Heart right ventricle (tissue), 16 donors: Measurements from ENCODE around the gene ARHGEF4. TPM values are rescaled to one million over a fixed set of nuclear protein-coding genes. Genes with fewer than 3 reads are reported as not detected.
A peak's percentile ranks its signal among the peaks of the same experiment; 100 is the strongest.

ENCODE experiments used
- ATAC-seq, 8 donors: fragments of 200-7000 bp; cut with Tn5 transposase; one replicate each; pipeline ENCODE4 v1.9.1; 2020; ENCODE audit warnings: mild to moderate bottlenecking in 8 of 8, moderate library complexity in 8 of 8, moderate number of reproducible peaks in 1 of 8
- DNase-seq, 2 donors: peaks; one replicate each; pipeline ENCODE4 v3.0.0-alpha.2; 2020
- H3K27ac ChIP-seq, 10 donors: fragments of 200-600 bp; sonication (generic) in 2 of 10; one replicate each; pipeline versions ENCODE4 v1.5.0 to v1.8.0; 2020 to 2022; ENCODE audit warnings: mild to moderate bottlenecking in 3 of 10
- H3K27me3 ChIP-seq, 7 donors: fragments of 200-600 bp; one replicate each; pipeline ENCODE4 v1.8.0; 2021 to 2022; ENCODE audit warnings: mild to moderate bottlenecking in 2 of 7
- H3K36me3 ChIP-seq, 9 donors: fragments of 200-600 bp; sonication (generic) in 1 of 9; one replicate each; pipeline versions ENCODE4 v1.5.0 to v1.8.0; 2020 to 2022; ENCODE audit warnings: mild to moderate bottlenecking in 2 of 9
- H3K4me1 ChIP-seq, 9 donors: fragments of 200-600 bp; sonication (generic) in 1 of 9; one replicate each; pipeline versions ENCODE4 v1.5.0 to v1.8.0; 2020 to 2022; ENCODE audit warnings: mild to moderate bottlenecking in 4 of 9
- H3K4me3 ChIP-seq, 10 donors: fragments of 200-600 bp; sonication (generic) in 2 of 10; one replicate each; pipeline versions ENCODE4 v1.5.0 to v1.8.0; 2020 to 2022; ENCODE audit warnings: mild to moderate bottlenecking in 7 of 10, moderate library complexity in 2 of 10
- H3K9me3 ChIP-seq, 11 donors: fragments of 200-600 bp in 10 of 11; sonication (generic) in 2 of 11; one replicate each; pipeline versions ENCODE4 v1.5.0 to v1.8.0; 2013 to 2022; ENCODE audit warnings: mild to moderate bottlenecking in 2 of 11, control low read depth in 1 of 11, moderate library complexity in 1 of 11
- WGBS, 2 donors: extraction: QIAGEN DNeasy Blood & Tissue Kit; methylation state at CpG; one replicate each; pipeline ENCODE4 v1.1.7; 2013; ENCODE audit warnings: inconsistent platforms in 1 of 2; 5-methylcytosine and 5-hydroxymethylcytosine counted together
- intact Hi-C, 10 donors: fragments of 100-400 bp; cut with DNase I; formaldehyde crosslinking; loops; one replicate each; pipeline versions ENCODE4 v1.11.1 to v1.14.2; 2022
- polyA plus RNA-seq, 2 donors: library from polyadenylated mRNA; stranded (reverse); fragments of 200-250 nt; gene quantifications; one replicate each; pipeline ENCODE4 v1.2.3, GENCODE V29; 2013
- total RNA-seq, 10 donors: library from RNA; stranded (reverse); fragmentation: NEBNext Ultra II Directional in 3 of 10; extraction: Animal tissue kit (Norgen Biotek cat#: 25700) in 3 of 10; gene quantifications; one replicate each; pipeline versions ENCODE4 v1.2.1 to v1.2.4, GENCODE V29; 2021 to 2023
- TF ChIP-seq, protein P1 (sequence below), 9 donors: fragments of 200-600 bp; sonication (generic) in 2 of 9; IDR thresholded peaks; one replicate each; pipeline versions ENCODE4 v1.5.0 to v1.8.0; 2021 to 2022; ENCODE audit warnings: antibody characterized with exemption in 9 of 9, mild to moderate bottlenecking in 5 of 9, moderate library complexity in 1 of 9
- donor health status: Arrhythmogenic right ventricular cardiomyopathy.
- donor health status: ischemic (EF 13 %, LVEDD 7.1; RV severe dilation, severe dysfunction).
- donor health status: healthy with polysubstance abuse.
- donor health status: DM: no; HTN: yes; CAD: no.
- donor health status: DM: no; HTN: no; CAD: no.
- donor health status: ischemic (EF 25% LVEDD 6.9; RV normal size, moderate dysfunction).
- donor health status: ischemic (EF 25% LVEDD 5.7; RV mildly dilated, moderate dysfunction).
- donor health status: healthy.
- donor health status: DM: yes; HTN: yes; CAD: no.
- donor health status: Ischemic cardiomyopathy.
- donor health status: ischemic (EF 35%, LVEDD 5.7; RV mildly dilated, moderate dysfunction).
- donor health status: nonischemic (EF 11% LVEDD 7.7; RV severe dilation, severe dysfunction).
- donor health status: DM: yes; HTN: yes; CAD: no.
- donor health status: PGD.
- donor health status: ischemic (EF 29% LVEDD 5.4; RV normal size, mild dysfunction).
- donor health status: nonischemic (EF 23%, LVEDD 6.1; RV moderate dilation, normal function).

The ARHGEF4 gene
- total and polyA plus RNA-seq, 12 donors, result 0.67 to 6.5 (median 3.4) TPM

- Histone ChIP-seq H3K27ac (no peak overlapping the region), H3K27me3 (no peaks in the 10 kb centered on the region), H3K9me3 (no peaks in the 10 kb centered on the region), H3K36me3 (peaks cover 0 to 16% (median 0%) of the 10 kb centered on the region in 9 donors), H3K4me1 (peaks cover 0 to 30% (median 22%) of the 10 kb centered on the region in 9 donors), H3K4me3 (peak overlapping the region in 1 of 10 donors; percentile 76)
- 78 to 83% methylated on average over 22 of the region's 22 CpGs for WGBS, 2 donors
- ATAC-seq (no peak), DNase-seq (no peak)
- TF ChIP-seq, protein P1, sequence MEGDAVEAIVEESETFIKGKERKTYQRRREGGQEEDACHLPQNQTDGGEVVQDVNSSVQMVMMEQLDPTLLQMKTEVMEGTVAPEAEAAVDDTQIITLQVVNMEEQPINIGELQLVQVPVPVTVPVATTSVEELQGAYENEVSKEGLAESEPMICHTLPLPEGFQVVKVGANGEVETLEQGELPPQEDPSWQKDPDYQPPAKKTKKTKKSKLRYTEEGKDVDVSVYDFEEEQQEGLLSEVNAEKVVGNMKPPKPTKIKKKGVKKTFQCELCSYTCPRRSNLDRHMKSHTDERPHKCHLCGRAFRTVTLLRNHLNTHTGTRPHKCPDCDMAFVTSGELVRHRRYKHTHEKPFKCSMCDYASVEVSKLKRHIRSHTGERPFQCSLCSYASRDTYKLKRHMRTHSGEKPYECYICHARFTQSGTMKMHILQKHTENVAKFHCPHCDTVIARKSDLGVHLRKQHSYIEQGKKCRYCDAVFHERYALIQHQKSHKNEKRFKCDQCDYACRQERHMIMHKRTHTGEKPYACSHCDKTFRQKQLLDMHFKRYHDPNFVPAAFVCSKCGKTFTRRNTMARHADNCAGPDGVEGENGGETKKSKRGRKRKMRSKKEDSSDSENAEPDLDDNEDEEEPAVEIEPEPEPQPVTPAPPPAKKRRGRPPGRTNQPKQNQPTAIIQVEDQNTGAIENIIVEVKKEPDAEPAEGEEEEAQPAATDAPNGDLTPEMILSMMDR (IDR thresholded peaks at IDR 0.05), result no peak
- intact Hi-C loops, result loop anchor here in 1 of 10 donors (1.0 kb wide), 1 partner anchor 10 kb away; no protein-coding TSS in a partner anchor
Measured at GRCh38 chr2:131094463-131095281, 258.0 kb downstream of the ARHGEF4 start.

Other genes starting within 250 kb of the ARHGEF4 start
- not detected for gene CFC1, start 237.3 kb upstream of the ARHGEF4 start, total RNA-seq
- gene CFC1, start 237.3 kb upstream of the ARHGEF4 start, polyA plus RNA-seq, result under 1 TPM in 1 of 2 donors, not detected in 1; 0.23 TPM
- gene POTEJ, start 225.5 kb upstream of the ARHGEF4 start, total RNA-seq, result not detected
- gene POTEJ, start 225.5 kb upstream of the ARHGEF4 start, polyA plus RNA-seq, result not detected
- gene GPR148, start 107.8 kb upstream of the ARHGEF4 start, total RNA-seq, result not detected
- not detected for gene GPR148, start 107.8 kb upstream of the ARHGEF4 start, polyA plus RNA-seq
- not detected for gene AMER3, start 81.4 kb upstream of the ARHGEF4 start, total RNA-seq
- not detected for gene AMER3, start 81.4 kb upstream of the ARHGEF4 start, polyA plus RNA-seq